SK-N-SH (cell line): ENCODE measurements around the gene MTF1. TPM values are rescaled to one million over a fixed set of nuclear protein-coding genes. Genes with fewer than 3 reads are reported as not detected.

Source experiments
- CTCF ChIA-PET: fragments of 300-600, 350-600 bp; formaldehyde crosslinking; extraction: SDS; loops from one replicate; lab custom pipeline; 2021; lab: Yijun Ruan, JAX
- POLR2A ChIA-PET: fragments of 350-600 bp; sonication (Branson Sonifier 250); formaldehyde crosslinking; extraction: SDS; loops from one replicate; lab custom pipeline; 2020; ENCODE audit warnings: antibody characterized with exemption, inconsistent platforms; lab: Yijun Ruan, JAX
- DNase-seq: peaks from one replicate; pipeline ENCODE4 v3.0.0; 2012
- H2AFZ ChIP-seq: fragments of 200-600 bp; sonication (generic); 2 replicates; pipeline ENCODE4 v1.8.1; 2016; ENCODE audit warnings: antibody characterized with exemption, mild to moderate bottlenecking, low read depth
- H3F3A ChIP-seq: fragments of 200-600 bp; sonication (generic); replicated peaks from 2 replicates; pipeline ENCODE3; 2016; ENCODE audit warnings: antibody characterized with exemption, mild to moderate bottlenecking; ENCODE audit not compliant: insufficient read depth
- H3K27ac ChIP-seq, 2 experiments: fragments of 200-500 bp in 1 of 2; fragments of 200-600 bp in 1 of 2; sonication (Bioruptor generic) in 1 of 2; sonication (generic), shearing (Covaris generic) in 1 of 2; 2 replicates each; pipeline versions ENCODE4 v1.5.1 to v1.6.1; 2014 to 2016; ENCODE audit warnings: low read depth in 2 of 2, inconsistent platforms in 1 of 2, low read length in 1 of 2, mild to moderate bottlenecking in 1 of 2, mixed read lengths in 1 of 2
- H3K27me3 ChIP-seq: fragments of 200-600 bp; sonication (generic), shearing (Covaris generic); 2 replicates; pipeline ENCODE4 v1.6.1; 2016; ENCODE audit warnings: mixed run types; ENCODE audit not compliant: insufficient read depth
- H3K36me3 ChIP-seq, 2 experiments: fragments of 200-500 bp in 1 of 2; fragments of 200-600 bp in 1 of 2; sonication (Bioruptor generic) in 1 of 2; sonication (generic) in 1 of 2; replicated peaks in 1 of 2; 2 replicates each; pipeline versions ENCODE3 to v1.5.1; 2014 to 2016; ENCODE audit warnings: low read length in 1 of 2, mild to moderate bottlenecking in 1 of 2; ENCODE audit not compliant: insufficient read depth in 2 of 2, control insufficient read depth in 1 of 2
- H3K4me1 ChIP-seq, 2 experiments: fragments of 200-500 bp in 1 of 2; fragments of 200-600 bp in 1 of 2; sonication (Bioruptor generic) in 1 of 2; sonication (generic), shearing (Covaris generic) in 1 of 2; 2 replicates each; pipeline versions ENCODE4 v1.5.1 to v1.6.1; 2014 to 2016; ENCODE audit warnings: low read depth in 1 of 2, low read length in 1 of 2, mixed run types in 1 of 2; ENCODE audit not compliant: insufficient read depth in 2 of 2, control insufficient read depth in 1 of 2
- H3K4me2 ChIP-seq: fragments of 200-600 bp; sonication (generic), shearing (Covaris generic); 2 replicates; pipeline ENCODE4 v1.6.1; 2017; ENCODE audit warnings: mixed run types
- H3K4me3 ChIP-seq, 2 experiments: fragments of 200-500 bp in 1 of 2; fragments of 200-600 bp in 1 of 2; sonication (Bioruptor generic) in 1 of 2; sonication (generic), shearing (Covaris generic) in 1 of 2; 2 replicates each; pipeline versions ENCODE4 v1.5.1 to v1.8.1; 2014 to 2016; ENCODE audit warnings: low read depth in 2 of 2, inconsistent platforms in 1 of 2, low read length in 1 of 2, mild to moderate bottlenecking in 1 of 2, mixed read lengths in 1 of 2, moderate library complexity in 1 of 2
- H3K79me2 ChIP-seq: fragments of 200-600 bp; sonication (generic); 2 replicates; pipeline ENCODE4 v1.8.1; 2017; ENCODE audit warnings: mild to moderate bottlenecking; ENCODE audit not compliant: insufficient read depth
- H3K9ac ChIP-seq: fragments of 200-600 bp; sonication (generic); 2 replicates; pipeline ENCODE4 v1.6.1; 2017; ENCODE audit warnings: mixed run types
- H3K9me2 ChIP-seq: fragments of 200-600 bp; sonication (generic); 2 replicates; pipeline ENCODE4 v1.6.1; 2017; ENCODE audit warnings: mixed run types
- H3K9me3 ChIP-seq: fragments of 200-600 bp; sonication (generic); 2 replicates; pipeline ENCODE4 v1.6.1; 2017; ENCODE audit warnings: mixed run types, mild to moderate bottlenecking, moderate library complexity
- H4K20me1 ChIP-seq: fragments of 200-600 bp; sonication (generic); 2 replicates; pipeline ENCODE4 v1.6.1; 2017; ENCODE audit warnings: mild to moderate bottlenecking, mixed run types; ENCODE audit not compliant: insufficient read depth
- CHD2 ChIP-seq: fragments of 150-350 bp; IDR thresholded peaks from 2 replicates; pipeline ENCODE4 v1.6.1; 2018; ENCODE audit warnings: low read length; ENCODE audit not compliant: partially characterized antibody
- EP300 ChIP-seq, 2 experiments: IDR thresholded peaks; 2 replicates each; pipeline versions ENCODE4 v1.4.0 to v1.6.1; 2012; ENCODE audit warnings: borderline replicate concordance in 1 of 2, low read depth in 1 of 2, low read length in 1 of 2
- EZH2phosphoT487 ChIP-seq: fragments of 200-600 bp; sonication (generic); IDR thresholded peaks from 2 replicates; pipeline ENCODE4 v1.6.1; 2017; ENCODE audit warnings: low read depth, mixed run types, mild to moderate bottlenecking, antibody characterized with exemption, moderate library complexity, borderline replicate concordance
- GABPA ChIP-seq: IDR thresholded peaks from 2 replicates; pipeline ENCODE4 v1.4.0; 2012; ENCODE audit warnings: low read depth, mild to moderate bottlenecking
- MAX ChIP-seq: IDR thresholded peaks from 2 replicates; pipeline ENCODE4 v1.4.0; 2012; ENCODE audit warnings: low read depth
- MEF2A ChIP-seq: IDR thresholded peaks from 2 replicates; pipeline ENCODE4 v1.4.0; 2012; ENCODE audit warnings: low read depth, borderline replicate concordance
- MXI1 ChIP-seq: IDR thresholded peaks from 2 replicates; pipeline ENCODE4 v1.6.1; 2012; ENCODE audit warnings: mild to moderate bottlenecking, low read depth, low read length, improper control_type of control experiment
- NRF1 ChIP-seq: IDR thresholded peaks from 2 replicates; pipeline ENCODE4 v1.6.1; 2012; ENCODE audit warnings: low read depth, mild to moderate bottlenecking, low read length
- PBX3 ChIP-seq: IDR thresholded peaks from 2 replicates; pipeline ENCODE4; 2012
- POLR2AphosphoS5 ChIP-seq: IDR thresholded peaks from 2 replicates; pipeline ENCODE4 v1.6.1; 2012; ENCODE audit warnings: low read depth, low read length
- RAD21 ChIP-seq: IDR thresholded peaks from 2 replicates; pipeline ENCODE4 v1.6.1; 2012; ENCODE audit warnings: mild to moderate bottlenecking, low read length
- RCOR1 ChIP-seq: fragments of 150-350 bp; IDR thresholded peaks from 2 replicates; pipeline ENCODE4 v1.6.1; 2017; ENCODE audit warnings: antibody characterized with exemption, low read length
- RXRA ChIP-seq: IDR thresholded peaks from 2 replicates; pipeline ENCODE4 v1.4.0; 2012; ENCODE audit warnings: low read depth, mild to moderate bottlenecking, borderline replicate concordance
- SIN3A ChIP-seq: IDR thresholded peaks from 2 replicates; pipeline ENCODE4 v1.6.1; 2012; ENCODE audit warnings: low read depth, mild to moderate bottlenecking, low read length, moderate library complexity, borderline replicate concordance
- TCF12 ChIP-seq: IDR thresholded peaks from 2 replicates; pipeline ENCODE4 v1.4.0; 2012
- USF1 ChIP-seq: IDR thresholded peaks from 2 replicates; pipeline ENCODE4 v1.4.0; 2012; ENCODE audit warnings: low read depth, borderline replicate concordance
- USF2 ChIP-seq: fragments of 150-350 bp; IDR thresholded peaks from 2 replicates; pipeline ENCODE4 v1.6.1; 2017; ENCODE audit warnings: antibody characterized with exemption, low read length, low read depth, borderline replicate concordance
- ZBTB33 ChIP-seq: IDR thresholded peaks from 2 replicates; pipeline ENCODE4 v1.4.0; 2012; ENCODE audit warnings: low read depth, borderline replicate concordance
- WGBS: methylation state at CpG from one replicate; pipeline ENCODE4 v1.1.6; 2017; ENCODE audit warnings: low lambda C conversion rate; 5-methylcytosine and 5-hydroxymethylcytosine counted together
- polyA plus RNA-seq, 3 experiments: library from polyadenylated mRNA; depleted of rRNA; stranded (reverse); fragments of >200 nt; gene quantifications; 2 replicates each; pipeline ENCODE4 v1.2.3, GENCODE V29; 2012

The MTF1 gene
- polyA plus RNA-seq, 1 of the 3 experiments (the other 2 are of a cell fraction): 5.0 TPM

GRCh38 chr1:37802439-37802838 is 57.0 kb downstream of the MTF1 start:
- no peak for DNase-seq
- H3K36me3 ChIP-seq: peaks cover 46 to 51% of the 10 kb centered on the region in 2 experiments
- H3K27ac ChIP-seq: no peak overlapping the region
- WGBS: 95% methylated on average over 1 of the region's 1 CpG
- H3K79me2 ChIP-seq: peaks cover 23% of the 10 kb centered on the region
- H3K9ac ChIP-seq: no peak overlapping the region
- no peaks in the 10 kb centered on the region for H3K9me3 ChIP-seq
- no peak for TF ChIP-seq RAD21
- TF ChIP-seq NRF1: no peak
- no peak for TF ChIP-seq MAX
- TF ChIP-seq RCOR1: no peak
- TF ChIP-seq MXI1: no peak
- no peak for TF ChIP-seq POLR2AphosphoS5
- TF ChIP-seq ZBTB33: no peak
- no peak for TF ChIP-seq TCF12
- TF ChIP-seq GABPA: no peak
- no peak for TF ChIP-seq RXRA
- no peak for TF ChIP-seq PBX3
- no peak for TF ChIP-seq SIN3A
- no peak for TF ChIP-seq EZH2phosphoT487
- TF ChIP-seq CHD2: no peak
- TF ChIP-seq USF2: no peak
- TF ChIP-seq USF1: no peak
- TF ChIP-seq MEF2A: no peak
- TF ChIP-seq EP300 (IDR thresholded peaks at IDR 0.05; ENCODE audit: borderline replicate concordance in 1 of 2, low read depth in 1 of 2, low read length in 1 of 2): no peak
- POLR2A ChIA-PET: no interaction called here
- CTCF ChIA-PET: no interaction called here
- H3K27me3 ChIP-seq: no peaks in the 10 kb centered on the region
- H4K20me1 ChIP-seq: peaks cover 34% of the 10 kb centered on the region
- H3K4me3 ChIP-seq: no peak overlapping the region
- H2AFZ ChIP-seq: no peak overlapping the region
- H3K4me2 ChIP-seq: no peak overlapping the region
- H3K4me1 ChIP-seq: peaks cover 5 to 11% of the 10 kb centered on the region in 2 experiments
- no peaks in the 10 kb centered on the region for H3K9me2 ChIP-seq
- H3F3A ChIP-seq: peaks cover 20% of the 10 kb centered on the region
